Gastrocnemius medialis (tissue), 4 donors: ENCODE results near the gene CD244.

ENCODE experiments used
- CTCF ChIP-seq, 5 experiments: fragments of 450-650 bp in 3 of 5; fragments of 200-600 bp in 2 of 5; sonication (generic) in 2 of 5; IDR thresholded peaks in 4 of 5; conservative IDR thresholded peaks in 1 of 5; 1 replicate in 4 of 5; 2 replicates in 1 of 5; pipeline ENCODE4 v1.5.1; 2016 to 2019; ENCODE audit warnings: antibody characterized with exemption in 5 of 5, mild to moderate bottlenecking in 3 of 5, moderate library complexity in 3 of 5
- POLR2A ChIP-seq, 2 donors: fragments of 450-650 bp; IDR thresholded peaks; one replicate each; pipeline ENCODE4 v1.6.1; 2017; ENCODE audit warnings: antibody characterized with exemption in 2 of 2, mild to moderate bottlenecking in 2 of 2, moderate library complexity in 2 of 2

- no peak for TF ChIP-seq CTCF (IDR thresholded peaks at IDR 0.05 in 4 of 5, conservative IDR thresholded peaks at IDR 0.05 in 1 of 5)
- no peak for TF ChIP-seq POLR2A (IDR thresholded peaks at IDR 0.05)
Observed at GRCh38 chr1:160806109-160806665, 56.5 kb downstream of the CD244 start.
